Loucy (cell line): ENCODE measurements around the gene SH2D3C.

Source experiments
- H2AFZ ChIP-seq: fragments of 200-600 bp; sonication (generic); 2 replicates; pipeline ENCODE4 v1.6.0; 2016; ENCODE audit warnings: antibody characterized with exemption, mild to moderate bottlenecking, low read length, moderate library complexity
- H3F3A ChIP-seq: fragments of 200-600 bp; 2 replicates; pipeline ENCODE4 v1.6.0; 2016; ENCODE audit warnings: antibody characterized with exemption, low read depth, mild to moderate bottlenecking
- H3K27me3 ChIP-seq: fragments of 200-600 bp; sonication (generic); 2 replicates; pipeline ENCODE4 v1.6.1; 2014; ENCODE audit warnings: low read length, mild to moderate bottlenecking; ENCODE audit not compliant: insufficient read depth, poor library complexity, severe bottlenecking
- H3K36me3 ChIP-seq: fragments of 200-600 bp; sonication (generic); 2 replicates; pipeline ENCODE4 v1.6.1; 2016; ENCODE audit warnings: low read length; ENCODE audit not compliant: insufficient read depth
- H3K4me1 ChIP-seq: fragments of 200-600 bp; sonication (generic); 2 replicates; pipeline ENCODE4 v1.5.1; 2014; ENCODE audit warnings: low read length, mild to moderate bottlenecking; ENCODE audit not compliant: insufficient read depth, poor library complexity, severe bottlenecking
- H3K4me2 ChIP-seq: fragments of 200-600 bp; sonication (generic); 2 replicates; pipeline ENCODE4 v1.6.0; 2014; ENCODE audit warnings: antibody characterized with exemption, low read length, low read depth, mild to moderate bottlenecking; ENCODE audit not compliant: poor library complexity, severe bottlenecking
- H3K4me3 ChIP-seq: fragments of 200-600 bp; sonication (generic); 2 replicates; pipeline ENCODE4 v1.5.1; 2014; ENCODE audit warnings: low read length, mild to moderate bottlenecking, mixed read lengths; ENCODE audit not compliant: poor library complexity, severe bottlenecking
- H3K79me2 ChIP-seq: fragments of 200-600 bp; sonication (generic); 2 replicates; pipeline ENCODE4 v1.6.1; 2014; ENCODE audit warnings: low read length; ENCODE audit not compliant: insufficient read depth
- H3K9ac ChIP-seq: fragments of 200-600 bp; sonication (generic); 2 replicates; pipeline ENCODE4 v1.6.0; 2014; ENCODE audit warnings: mild to moderate bottlenecking, low read depth, low read length, moderate library complexity; ENCODE audit not compliant: poor library complexity, severe bottlenecking
- H3K9me2 ChIP-seq: fragments of 200-600 bp; sonication (generic); replicated peaks from 2 replicates; pipeline ENCODE4 v1.6.1; 2016; ENCODE audit warnings: low read depth, low read length, mixed read lengths
- H3K9me3 ChIP-seq: fragments of 200-600 bp; sonication (generic); 2 replicates; pipeline ENCODE4 v1.6.1; 2014; ENCODE audit warnings: mild to moderate bottlenecking, antibody characterized with exemption, low read length, low read depth; ENCODE audit not compliant: insufficient read depth
- H4K20me1 ChIP-seq: fragments of 200-600 bp; sonication (generic); 2 replicates; pipeline ENCODE4 v1.6.0; 2014; ENCODE audit warnings: antibody characterized with exemption, low read length, mild to moderate bottlenecking; ENCODE audit not compliant: insufficient read depth, poor library complexity, severe bottlenecking
- EZH2phosphoT487 ChIP-seq: fragments of 200-600 bp; IDR thresholded peaks from 2 replicates; pipeline ENCODE4 v1.6.1; 2018; ENCODE audit warnings: antibody characterized with exemption, mild to moderate bottlenecking, moderate library complexity, borderline replicate concordance
- TF ChIP-seq, protein P1 (sequence below): fragments of 200-600 bp; sonication (generic); conservative IDR thresholded peaks from 2 replicates; pipeline ENCODE4 v1.5.1; 2014; ENCODE audit warnings: mild to moderate bottlenecking, antibody characterized with exemption, low read length

The SH2D3C gene

DNA sequence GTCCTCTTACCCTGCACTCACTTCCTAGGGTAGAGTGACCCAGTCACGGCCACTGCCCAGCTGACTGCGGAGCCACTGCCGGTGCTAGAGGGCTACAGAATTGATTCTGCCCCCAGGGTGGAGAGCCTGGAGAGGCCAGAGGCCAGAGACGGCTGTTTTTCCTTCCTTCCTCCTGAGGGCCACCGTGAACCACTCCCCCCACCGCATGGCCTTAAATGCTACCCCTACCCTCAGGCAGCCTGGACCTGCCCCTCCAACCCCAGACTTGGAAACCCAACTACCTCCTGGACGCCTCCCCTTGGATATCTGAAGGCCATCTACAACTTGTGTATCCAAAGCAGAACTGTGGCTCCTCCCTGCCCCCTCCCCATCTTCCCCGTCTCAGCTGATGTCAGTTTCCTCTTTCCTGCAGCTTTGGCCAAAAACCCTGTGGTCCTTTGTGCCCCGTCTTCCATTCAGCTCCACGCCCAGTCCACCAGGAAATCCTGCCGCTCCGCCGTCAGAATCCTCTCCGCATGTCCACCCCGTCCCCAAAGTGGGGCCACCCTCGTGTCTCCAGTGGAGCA is 16.3 kb downstream of the SH2D3C start:
- Histone ChIP-seq H3K4me1 (peaks cover 4% of the 10 kb centered on the region), H3K27me3 (no peaks in the 10 kb centered on the region), H2AFZ (no peak overlapping the region), H3K79me2 (peaks cover 54% of the 10 kb centered on the region), H3K9ac (no peak overlapping the region), H3F3A (no peaks in the 10 kb centered on the region), H3K36me3 (peaks cover 46% of the 10 kb centered on the region; the same call in 1 of the 2 replicates), H4K20me1 (peaks cover 21% of the 10 kb centered on the region), H3K9me3 (no peaks in the 10 kb centered on the region), H3K9me2 (no peaks in the 10 kb centered on the region), H3K4me3 (no peak overlapping the region), H3K4me2 (no peak overlapping the region)
- TF ChIP-seq, protein P1, sequence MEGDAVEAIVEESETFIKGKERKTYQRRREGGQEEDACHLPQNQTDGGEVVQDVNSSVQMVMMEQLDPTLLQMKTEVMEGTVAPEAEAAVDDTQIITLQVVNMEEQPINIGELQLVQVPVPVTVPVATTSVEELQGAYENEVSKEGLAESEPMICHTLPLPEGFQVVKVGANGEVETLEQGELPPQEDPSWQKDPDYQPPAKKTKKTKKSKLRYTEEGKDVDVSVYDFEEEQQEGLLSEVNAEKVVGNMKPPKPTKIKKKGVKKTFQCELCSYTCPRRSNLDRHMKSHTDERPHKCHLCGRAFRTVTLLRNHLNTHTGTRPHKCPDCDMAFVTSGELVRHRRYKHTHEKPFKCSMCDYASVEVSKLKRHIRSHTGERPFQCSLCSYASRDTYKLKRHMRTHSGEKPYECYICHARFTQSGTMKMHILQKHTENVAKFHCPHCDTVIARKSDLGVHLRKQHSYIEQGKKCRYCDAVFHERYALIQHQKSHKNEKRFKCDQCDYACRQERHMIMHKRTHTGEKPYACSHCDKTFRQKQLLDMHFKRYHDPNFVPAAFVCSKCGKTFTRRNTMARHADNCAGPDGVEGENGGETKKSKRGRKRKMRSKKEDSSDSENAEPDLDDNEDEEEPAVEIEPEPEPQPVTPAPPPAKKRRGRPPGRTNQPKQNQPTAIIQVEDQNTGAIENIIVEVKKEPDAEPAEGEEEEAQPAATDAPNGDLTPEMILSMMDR: no peak
- TF ChIP-seq EZH2phosphoT487: no peak

DNA sequence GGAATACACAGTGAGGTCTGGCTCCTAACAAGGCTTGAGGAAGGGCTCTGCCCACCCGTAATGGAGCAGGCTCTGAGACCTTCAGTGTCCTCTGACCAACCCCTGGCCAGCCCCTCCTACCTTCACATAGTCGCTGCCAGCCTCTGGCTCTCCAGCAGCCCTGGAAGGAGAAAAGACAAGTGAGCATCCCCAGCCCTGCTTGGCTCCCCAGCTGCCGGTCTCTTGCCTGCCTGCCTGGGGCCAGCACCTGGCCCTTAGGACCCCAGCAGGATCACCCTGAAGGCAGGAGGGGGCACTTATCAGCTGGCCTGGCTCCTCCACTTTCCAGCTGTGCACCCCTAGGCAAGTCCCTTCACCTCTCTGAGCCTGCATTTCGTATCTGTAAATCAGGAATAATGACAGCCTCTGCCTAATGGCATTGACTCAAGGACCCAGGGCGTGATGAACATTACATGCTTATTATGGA is 16.9 kb downstream of the SH2D3C start:
- H3K9me3 ChIP-seq: no peaks in the 10 kb centered on the region
- no peaks in the 10 kb centered on the region for H3F3A ChIP-seq
- peaks cover 48% of the 10 kb centered on the region for H3K79me2 ChIP-seq
- H3K36me3 ChIP-seq: peaks cover 40% of the 10 kb centered on the region; the same call in 1 of the 2 replicates
- H3K27me3 ChIP-seq: no peaks in the 10 kb centered on the region
- no peaks in the 10 kb centered on the region for H3K9me2 ChIP-seq
- H3K9ac ChIP-seq: no peak overlapping the region
- H3K4me2 ChIP-seq: no peak overlapping the region
- H3K4me1 ChIP-seq: no peaks in the 10 kb centered on the region
- H3K4me3 ChIP-seq: no peak overlapping the region
- peaks cover 21% of the 10 kb centered on the region for H4K20me1 ChIP-seq
- TF ChIP-seq, protein P1: no peak
- no peak for TF ChIP-seq EZH2phosphoT487
- no peak overlapping the region for H2AFZ ChIP-seq

DNA sequence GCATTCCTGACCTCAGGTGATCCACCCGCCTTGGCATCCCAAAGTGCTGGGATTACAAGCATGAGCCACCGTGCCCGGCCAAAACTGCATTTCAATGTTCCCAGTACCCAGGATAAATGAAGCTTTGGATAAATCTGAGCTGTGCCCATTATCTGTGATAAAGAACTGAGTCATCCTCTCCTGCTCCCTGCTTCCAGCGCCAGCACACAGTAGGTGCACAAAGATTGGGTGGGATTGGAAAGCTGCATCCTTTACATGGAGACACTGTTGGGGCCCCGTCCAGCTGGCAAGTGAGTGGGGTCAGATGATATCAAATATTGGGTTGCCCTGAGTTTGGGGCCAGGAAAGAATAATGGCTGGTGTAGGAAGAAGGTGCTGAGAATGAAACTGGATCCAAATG is 17.4 kb downstream of the SH2D3C start:
- Histone ChIP-seq H3K36me3 (peaks cover 39% of the 10 kb centered on the region; the same call in 1 of the 2 replicates), H3K9ac (no peak overlapping the region)

More for the DNA sequence above, 17.4 kb downstream of the SH2D3C start:
- Histone ChIP-seq H3K9me2 (no peaks in the 10 kb centered on the region), H3K4me3 (no peak overlapping the region), H2AFZ (no peak overlapping the region), H3K4me2 (no peak overlapping the region), H3K79me2 (peaks cover 44% of the 10 kb centered on the region), H3K9me3 (no peaks in the 10 kb centered on the region), H3F3A (no peaks in the 10 kb centered on the region), H4K20me1 (peaks cover 17% of the 10 kb centered on the region), H3K4me1 (no peaks in the 10 kb centered on the region), H3K27me3 (no peaks in the 10 kb centered on the region)
- TF ChIP-seq, protein P1: no peak
- no peak for TF ChIP-seq EZH2phosphoT487
